Femur (tissue), 1 donor: ENCODE measurements around the gene OR4F15.
"Not testable (repeated sequence)": the region's sequence is repeated elsewhere in the genome, so short reads cannot be mapped to it uniquely, and the experiment has no call there.

ENCODE experiments used
- DNase-seq: peaks from one replicate; pipeline ENCODE4 v3.0.0-alpha.2; 2017

OR4F15 gene

GRCh38 chr15:101811902-101812301 lies at the start of gene OR4F15:
Gene OR4F15, plus strand, starts transcription at chr15:101812202. Its CDS starts 5,985 bp downstream, at chr15:101818187.
- no peak for DNase-seq

DNA sequence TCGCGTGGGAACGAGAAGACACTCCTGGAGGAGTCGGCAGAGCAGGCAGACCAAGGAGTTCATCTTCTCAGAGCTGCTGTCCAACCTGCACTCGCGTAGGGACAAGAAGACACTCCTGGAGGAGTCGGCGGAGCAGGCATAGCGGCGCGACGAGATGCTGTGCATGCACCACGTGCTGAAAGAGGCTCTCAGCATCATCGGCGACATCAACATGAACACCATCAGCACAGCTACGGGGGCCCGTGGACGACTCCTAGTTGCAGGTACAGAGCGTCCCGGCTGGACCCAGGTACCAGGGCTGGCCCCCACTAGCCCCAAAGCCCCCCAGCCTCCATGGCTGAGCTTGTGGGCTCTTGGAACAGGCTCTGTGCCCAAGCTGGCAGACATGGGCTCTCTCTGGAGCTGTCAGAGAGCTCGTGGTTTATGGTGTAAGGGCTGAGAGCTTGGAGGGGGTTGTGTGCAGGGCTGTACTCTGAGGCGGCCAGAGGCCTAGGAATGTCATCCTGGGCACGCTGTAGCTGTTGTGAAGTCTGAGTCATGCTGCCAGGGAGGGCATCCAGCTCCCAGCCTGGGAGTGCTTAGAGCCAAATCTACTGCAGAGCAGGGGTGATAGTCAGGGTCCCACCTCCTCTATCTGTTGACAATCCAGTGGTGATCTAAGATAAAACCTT lies 47.2 kb upstream of the OR4F15 start:
- not testable (repeated sequence) for DNase-seq

DNA sequence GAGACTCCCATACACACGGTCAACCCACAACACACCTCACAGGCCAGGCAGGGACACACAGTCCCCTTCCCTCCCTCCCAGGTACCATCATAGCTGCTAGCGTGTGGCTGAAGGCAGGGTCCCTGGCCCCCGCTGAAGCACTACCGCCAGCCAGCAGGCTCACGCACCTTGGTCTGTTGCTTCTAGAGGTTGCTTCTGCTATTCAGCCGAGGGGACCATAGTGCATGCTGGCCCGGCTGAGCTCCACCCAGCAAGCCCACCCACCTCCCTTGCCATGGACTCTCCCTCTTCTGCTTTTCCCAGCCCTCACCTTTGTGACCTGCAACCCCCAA lies 46.7 kb upstream of the OR4F15 start:
- DNase-seq, result not testable (repeated sequence)

DNA sequence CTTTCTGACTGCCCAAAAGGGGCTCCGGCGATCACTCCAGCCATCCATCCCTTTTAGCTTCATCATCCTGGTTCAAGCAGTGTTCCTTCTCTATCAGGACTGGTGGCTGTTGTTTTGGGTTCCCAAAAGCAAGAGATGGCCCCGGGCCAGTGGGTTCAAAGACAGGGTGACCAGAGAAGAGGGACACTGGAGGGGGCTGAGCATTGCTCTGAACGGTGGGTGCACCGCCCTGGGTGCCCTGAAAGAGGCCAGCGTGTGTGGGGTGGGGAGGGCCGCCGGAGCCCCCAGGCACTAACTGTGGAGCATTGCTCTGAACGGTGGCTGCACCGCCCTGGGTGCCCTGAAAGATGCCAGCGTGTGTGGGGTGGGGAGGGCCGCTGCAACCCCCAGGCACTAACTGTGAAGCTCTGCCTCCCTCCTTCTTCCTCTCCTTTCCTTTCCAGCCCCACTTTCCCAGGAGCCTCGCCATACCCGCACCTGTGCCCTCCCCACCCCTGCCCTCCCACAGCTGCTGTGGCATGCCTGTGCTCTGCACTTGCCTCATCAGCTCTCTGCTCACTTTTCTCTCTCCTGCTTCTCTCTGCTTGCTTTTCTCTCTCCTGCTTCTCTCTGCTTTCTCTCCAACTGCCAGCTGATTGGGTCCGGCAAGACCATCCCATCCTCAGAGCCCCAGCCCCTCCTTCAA lies 46.1 kb upstream of the OR4F15 start:
- no peak for DNase-seq

DNA sequence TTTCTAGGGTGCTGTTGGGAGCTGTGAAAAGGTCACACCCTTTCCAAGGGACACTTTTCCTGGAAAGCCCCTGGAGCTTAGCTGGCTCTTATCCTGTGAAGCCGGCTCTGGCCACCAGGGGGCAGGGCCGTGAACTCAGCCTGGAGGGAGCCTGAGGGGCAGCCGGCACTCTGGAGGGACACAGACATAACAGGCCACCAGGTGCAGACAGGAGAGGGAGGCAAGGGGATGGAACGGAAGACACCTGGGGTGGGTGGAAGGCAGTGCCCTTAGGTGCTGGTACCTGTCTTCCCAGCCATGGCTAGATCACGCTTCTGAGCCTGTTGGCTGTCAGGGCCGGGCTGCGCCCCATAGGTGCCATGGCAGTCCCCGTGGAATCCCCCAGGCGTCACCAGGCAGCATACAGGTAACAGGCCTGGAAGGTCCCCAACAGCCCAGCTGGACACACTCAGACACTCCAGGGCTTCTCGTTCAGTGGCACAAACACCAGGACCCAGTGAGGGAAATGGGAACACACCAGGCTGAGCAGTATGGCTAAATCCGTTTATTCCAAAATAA lies 44.8 kb upstream of the OR4F15 start:
- not testable (repeated sequence) for DNase-seq

DNA sequence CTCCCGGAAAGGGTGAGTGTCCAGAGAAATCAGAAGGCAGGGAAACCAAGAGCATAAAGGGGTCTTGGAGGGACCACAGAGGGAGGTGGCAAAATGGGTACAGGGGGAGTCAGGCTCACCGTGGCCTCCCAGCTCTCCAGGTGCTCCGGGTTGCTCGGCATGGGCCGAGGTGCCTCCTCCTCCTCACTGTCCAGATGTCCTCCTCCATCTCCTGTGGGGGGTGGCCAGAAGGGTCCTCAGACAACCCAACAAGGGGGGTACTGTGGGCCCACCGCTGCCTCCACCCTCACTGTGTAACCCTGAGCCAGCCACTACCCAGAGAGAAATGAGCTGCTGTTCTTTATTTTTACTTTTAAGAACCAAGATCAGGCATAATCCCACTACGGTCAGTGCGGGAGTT lies 39.1 kb upstream of the OR4F15 start:
- no peak for DNase-seq

GRCh38 chr15:101773496-101774100 lies 38.4 kb upstream of the OR4F15 start:
- no peak for DNase-seq

DNA sequence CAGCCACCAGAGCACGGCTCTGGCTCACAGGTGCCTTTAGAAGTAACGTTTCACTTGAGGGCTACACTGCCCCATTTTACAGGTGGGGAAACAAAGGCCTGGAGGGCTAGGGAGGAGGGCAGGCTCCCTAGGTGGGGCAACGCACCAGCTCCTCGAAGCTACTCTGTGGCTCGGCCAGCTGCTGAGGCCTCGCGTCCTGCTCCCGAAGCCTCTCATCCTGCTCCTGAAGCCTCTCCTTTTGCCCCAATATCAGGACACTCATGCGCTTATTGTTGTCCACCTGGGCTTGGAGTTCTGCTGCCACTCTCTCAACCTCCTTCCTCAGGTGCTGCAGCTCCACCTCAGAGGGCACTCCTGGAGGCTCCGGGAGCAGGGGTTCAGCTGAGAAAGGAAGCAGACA lies 36.9 kb upstream of the OR4F15 start:
- DNase-seq, result no peak

DNA sequence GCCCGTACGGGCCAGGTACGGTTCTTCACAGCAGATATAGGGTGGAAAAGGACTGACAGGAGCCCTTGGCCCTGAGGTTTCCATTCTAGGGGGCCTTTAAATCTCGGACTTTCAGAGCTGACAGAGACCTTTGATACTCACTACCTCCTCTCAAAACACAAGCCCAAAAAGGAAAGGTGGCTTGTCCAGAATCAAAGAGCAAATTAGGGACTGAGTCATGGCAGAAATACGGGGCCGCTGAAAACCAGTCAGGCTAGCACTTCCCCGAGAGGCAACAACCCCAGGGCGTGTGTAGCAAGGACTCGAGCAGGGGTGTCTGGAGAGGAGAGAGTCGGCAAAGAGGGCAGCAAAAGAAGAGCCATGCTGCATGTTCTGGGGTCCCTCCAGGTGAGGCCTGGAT lies 33.4 kb upstream of the OR4F15 start:
- not testable (repeated sequence) for DNase-seq

- DNase-seq, result not testable (repeated sequence)
Observed at GRCh38 chr15:101780225-101780624, 31.8 kb upstream of the OR4F15 start.

- DNase-seq, result no peak
Observed at GRCh38 chr15:101781928-101782327, 30.1 kb upstream of the OR4F15 start.

DNA sequence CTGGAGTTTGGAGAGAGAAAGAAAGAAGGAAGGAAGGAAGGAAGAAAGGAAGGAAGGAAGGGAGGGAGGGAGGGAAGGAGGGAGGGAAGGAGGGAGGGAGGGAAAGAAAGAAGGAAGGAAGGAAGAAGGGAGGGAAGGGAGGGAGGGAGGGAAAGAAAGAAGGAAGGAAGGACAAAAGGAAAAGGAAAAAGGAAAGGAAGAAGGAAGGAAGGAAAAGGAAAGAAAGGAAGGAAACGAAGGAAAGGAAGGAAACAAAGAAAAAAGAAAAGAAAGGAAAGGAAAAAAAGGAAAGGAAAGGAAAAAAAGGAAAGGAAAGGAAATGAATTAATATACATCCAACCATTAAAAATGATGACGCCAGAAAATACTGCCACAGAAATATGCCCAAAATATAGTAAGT lies 27.4 kb upstream of the OR4F15 start:
- DNase-seq, result no peak

- not testable (repeated sequence) for DNase-seq
Observed at GRCh38 chr15:101786422-101786821, 25.6 kb upstream of the OR4F15 start.

GRCh38 chr15:101788001-101788400 lies 24.0 kb upstream of the OR4F15 start:
- not testable (repeated sequence) for DNase-seq

DNA sequence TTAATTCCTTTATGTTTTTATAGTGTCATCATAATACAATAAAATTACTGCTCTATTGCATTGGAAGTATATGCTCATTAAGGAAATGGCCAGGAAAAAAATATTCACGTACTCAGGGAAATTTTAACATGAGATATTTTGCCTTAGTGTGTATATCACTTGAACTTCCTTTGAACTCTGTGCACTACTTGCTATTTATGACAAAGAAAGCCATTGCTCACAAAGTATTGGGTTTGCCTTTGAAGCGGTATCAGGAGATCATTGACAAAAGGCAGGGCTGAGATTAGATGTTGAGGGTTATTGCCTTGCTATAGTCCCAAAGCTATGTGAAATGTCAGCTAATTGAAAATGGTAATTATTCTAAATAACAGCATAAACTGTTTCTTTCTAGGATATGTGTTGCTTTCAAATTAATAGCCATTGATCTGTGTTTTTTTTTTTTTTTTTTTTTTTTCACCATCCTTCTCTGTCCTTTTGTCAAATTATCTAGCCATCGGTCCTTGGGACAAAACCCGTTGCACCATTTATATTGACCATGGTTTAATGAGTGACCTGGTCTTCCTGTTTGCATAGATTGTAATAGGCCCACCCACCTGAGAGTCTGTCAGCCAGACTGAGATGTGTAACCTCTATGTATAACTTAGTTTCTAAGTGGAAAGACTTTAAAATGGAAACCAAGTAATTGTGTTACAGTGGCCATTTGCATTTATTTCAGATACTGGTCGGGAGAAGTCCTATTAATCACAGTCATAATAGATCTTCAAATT lies 23.3 kb upstream of the OR4F15 start:
- DNase-seq, result not testable (repeated sequence)

GRCh38 chr15:101790748-101791147 lies 21.3 kb upstream of the OR4F15 start:
- DNase-seq, result not testable (repeated sequence)

GRCh38 chr15:101793981-101794380 lies 18.0 kb upstream of the OR4F15 start:
- not testable (repeated sequence) for DNase-seq

DNA sequence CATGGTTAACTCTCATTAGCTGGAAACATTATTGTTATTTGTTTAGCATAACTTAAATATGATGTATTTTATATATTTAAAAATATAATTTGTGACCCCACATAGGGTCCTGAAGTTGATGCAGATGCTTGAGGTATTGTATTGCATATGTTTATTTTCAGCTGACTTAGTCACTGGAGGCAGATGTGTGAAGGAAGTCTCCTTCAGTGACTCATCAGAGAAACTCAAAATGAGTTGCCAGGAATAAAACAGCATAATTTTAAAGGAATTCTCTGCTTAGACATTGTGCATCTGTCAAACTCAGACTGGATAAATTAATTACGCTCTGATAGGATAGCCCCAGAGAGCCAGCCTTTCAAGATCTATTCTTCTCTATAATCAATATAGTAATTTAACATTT lies 16.5 kb upstream of the OR4F15 start:
- DNase-seq, result no peak

GRCh38 chr15:101799665-101800064 lies 12.3 kb upstream of the OR4F15 start:
- DNase-seq, result no peak

DNA sequence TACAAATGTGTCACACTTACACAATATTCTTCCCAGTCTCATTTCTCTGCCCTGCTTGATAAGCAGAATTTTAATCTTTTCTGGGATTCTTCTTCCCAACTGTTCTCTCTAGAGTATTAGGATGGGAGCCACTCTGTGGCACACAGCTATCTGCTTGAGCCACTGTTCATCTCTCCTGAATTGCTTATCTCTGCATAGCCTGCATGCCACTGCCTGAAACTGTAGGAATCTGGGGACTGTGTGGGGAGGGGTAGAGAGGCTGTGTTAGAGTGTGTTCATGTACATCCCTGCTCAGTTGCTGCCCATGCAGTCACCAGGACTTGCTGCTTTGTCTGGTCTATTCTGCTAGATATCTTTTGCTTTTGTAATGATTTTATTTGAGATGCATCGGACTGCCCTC lies 11.0 kb upstream of the OR4F15 start:
- no peak for DNase-seq

- no peak for DNase-seq
Observed at GRCh38 chr15:101803209-101803608, 8.8 kb upstream of the OR4F15 start, which contains the start of gene OR4F6. Gene OR4F6, plus strand, starts transcription at chr15:101803509. Its CDS starts 2,211 bp downstream, at chr15:101805720.

- no peak for DNase-seq
Observed at GRCh38 chr15:101803676-101804075, 8.3 kb upstream of the OR4F15 start.

DNA sequence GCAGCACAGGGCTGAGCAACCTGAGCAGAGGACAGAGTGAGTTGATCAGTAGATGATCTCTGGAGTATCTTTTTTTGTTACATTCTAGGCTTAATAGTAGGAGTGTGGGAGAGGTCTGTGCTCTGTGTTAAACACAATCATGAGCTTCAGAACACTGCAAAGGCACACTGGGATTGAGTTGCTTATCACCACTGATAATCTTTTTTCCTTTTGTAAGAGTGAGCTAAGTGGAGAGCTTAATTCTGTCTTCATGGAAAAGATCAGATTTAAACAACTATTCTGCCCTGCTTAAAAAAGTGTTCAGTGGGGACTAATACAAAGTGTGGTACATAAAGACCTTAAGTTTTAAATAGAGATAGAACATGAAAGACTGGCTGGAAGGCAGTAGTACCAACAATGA lies 7.6 kb upstream of the OR4F15 start:
- no peak for DNase-seq
